Measurements from ENCODE around the gene BAZ2B.

DNA sequence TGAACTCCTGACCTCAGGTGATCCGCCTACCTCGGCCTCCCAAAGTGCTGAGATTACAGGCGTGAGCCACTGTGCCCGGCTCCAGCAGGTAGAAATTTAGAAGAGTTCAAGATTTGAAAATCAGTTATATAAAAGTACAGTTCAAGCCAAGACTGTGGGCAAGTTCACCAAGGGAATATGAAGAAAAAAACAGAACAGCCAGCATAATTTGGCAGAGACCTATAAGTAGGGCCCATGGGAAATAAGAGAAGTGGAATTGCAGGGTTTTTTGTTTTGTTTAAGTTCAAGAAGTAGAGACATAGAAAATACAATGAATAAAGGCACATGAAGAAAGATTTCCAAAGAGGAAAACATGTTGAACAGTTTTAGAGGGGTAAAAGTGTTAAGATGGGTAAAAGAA lies 57.9 kb downstream of the BAZ2B start:
- TF ChIP-seq ZFX (IDR thresholded peaks at IDR 0.05), result no peak
- TF ChIP-seq, protein P1, sequence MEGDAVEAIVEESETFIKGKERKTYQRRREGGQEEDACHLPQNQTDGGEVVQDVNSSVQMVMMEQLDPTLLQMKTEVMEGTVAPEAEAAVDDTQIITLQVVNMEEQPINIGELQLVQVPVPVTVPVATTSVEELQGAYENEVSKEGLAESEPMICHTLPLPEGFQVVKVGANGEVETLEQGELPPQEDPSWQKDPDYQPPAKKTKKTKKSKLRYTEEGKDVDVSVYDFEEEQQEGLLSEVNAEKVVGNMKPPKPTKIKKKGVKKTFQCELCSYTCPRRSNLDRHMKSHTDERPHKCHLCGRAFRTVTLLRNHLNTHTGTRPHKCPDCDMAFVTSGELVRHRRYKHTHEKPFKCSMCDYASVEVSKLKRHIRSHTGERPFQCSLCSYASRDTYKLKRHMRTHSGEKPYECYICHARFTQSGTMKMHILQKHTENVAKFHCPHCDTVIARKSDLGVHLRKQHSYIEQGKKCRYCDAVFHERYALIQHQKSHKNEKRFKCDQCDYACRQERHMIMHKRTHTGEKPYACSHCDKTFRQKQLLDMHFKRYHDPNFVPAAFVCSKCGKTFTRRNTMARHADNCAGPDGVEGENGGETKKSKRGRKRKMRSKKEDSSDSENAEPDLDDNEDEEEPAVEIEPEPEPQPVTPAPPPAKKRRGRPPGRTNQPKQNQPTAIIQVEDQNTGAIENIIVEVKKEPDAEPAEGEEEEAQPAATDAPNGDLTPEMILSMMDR (conservative IDR thresholded peaks at IDR 0.05), result no peak

All from C4-2B (cell line).